H9 (cell line): ENCODE data around the gene TYSND1. TPM values are rescaled to one million over a fixed set of nuclear protein-coding genes. Genes with fewer than 3 reads are reported as not detected.

Experiments used
- DNase-seq: peaks from one replicate; pipeline ENCODE4 v3.0.0-alpha.2; 2017
- H2AFZ ChIP-seq: one replicate; pipeline ENCODE4 v1.6.1; 2013; ENCODE audit warnings: mild to moderate bottlenecking, low read length, control low read depth, moderate library complexity
- H2AK5ac ChIP-seq: 2 replicates; pipeline ENCODE4 v1.6.1; 2013; ENCODE audit warnings: low read length, control low read depth, mixed read lengths; ENCODE audit not compliant: insufficient read length
- H2BK120ac ChIP-seq: one replicate; pipeline ENCODE4 v1.6.1; 2013; ENCODE audit warnings: low read depth, mild to moderate bottlenecking, low read length, control low read depth, inconsistent platforms; ENCODE audit not compliant: poor library complexity, severe bottlenecking
- H2BK12ac ChIP-seq: 2 replicates; pipeline ENCODE4 v1.6.1; 2013; ENCODE audit warnings: low read length, control low read depth, mixed read lengths, low read depth; ENCODE audit not compliant: insufficient read length
- H2BK15ac ChIP-seq: 2 replicates; pipeline ENCODE4 v1.6.1; 2013; ENCODE audit warnings: low read depth, low read length, control low read depth
- H2BK20ac ChIP-seq: one replicate; pipeline ENCODE4 v1.6.1; 2013; ENCODE audit warnings: low read depth, mild to moderate bottlenecking, low read length, control low read depth, inconsistent platforms; ENCODE audit not compliant: poor library complexity, severe bottlenecking
- H2BK5ac ChIP-seq: 2 replicates; pipeline ENCODE4 v1.6.1; 2013; ENCODE audit warnings: low read length, control low read depth, mixed read lengths; ENCODE audit not compliant: insufficient read length
- H3K14ac ChIP-seq: 2 replicates; pipeline ENCODE4 v1.6.1; 2013; ENCODE audit warnings: low read length, control low read depth; ENCODE audit not compliant: insufficient read depth
- H3K18ac ChIP-seq: 2 replicates; pipeline ENCODE4 v1.6.1; 2013; ENCODE audit warnings: low read depth, mild to moderate bottlenecking, mixed read lengths, low read length, control low read depth; ENCODE audit not compliant: insufficient read length
- H3K23ac ChIP-seq: 2 replicates; pipeline ENCODE4 v1.6.1; 2013; ENCODE audit warnings: low read length, control low read depth, mixed read lengths, low read depth; ENCODE audit not compliant: insufficient read length
- H3K23me2 ChIP-seq: 2 replicates; pipeline ENCODE4 v1.6.1; 2013; ENCODE audit warnings: low read depth, mild to moderate bottlenecking, mixed read lengths, low read length, control low read depth; ENCODE audit not compliant: insufficient read length, poor library complexity, severe bottlenecking
- H3K27ac ChIP-seq: 2 replicates; pipeline ENCODE4 v1.5.1; 2013; ENCODE audit warnings: low read length, control low read depth, mixed read lengths, low read depth; ENCODE audit not compliant: insufficient read length
- H3K27me3 ChIP-seq: 2 replicates; pipeline ENCODE4 v1.6.1; 2013; ENCODE audit warnings: low read length, control low read depth, inconsistent platforms; ENCODE audit not compliant: insufficient read depth
- H3K4ac ChIP-seq: 2 replicates; pipeline ENCODE4 v1.6.1; 2013; ENCODE audit warnings: low read depth, mild to moderate bottlenecking, control low read depth, inconsistent platforms, low read length, moderate library complexity
- H3K4me1 ChIP-seq: 2 replicates; pipeline ENCODE4 v1.6.1; 2013; ENCODE audit warnings: low read length, control low read depth, inconsistent platforms; ENCODE audit not compliant: insufficient read depth
- H3K4me2 ChIP-seq: 2 replicates; pipeline ENCODE4 v1.6.1; 2013; ENCODE audit warnings: low read length, control low read depth, mixed read lengths; ENCODE audit not compliant: insufficient read length, insufficient read depth
- H3K56ac ChIP-seq: 2 replicates; pipeline ENCODE4 v1.6.1; 2013; ENCODE audit warnings: low read depth, mild to moderate bottlenecking, mixed read lengths, low read length, control low read depth; ENCODE audit not compliant: insufficient read length
- H3K79me1 ChIP-seq: 2 replicates; pipeline ENCODE4 v1.6.1; 2013; ENCODE audit warnings: low read depth, mild to moderate bottlenecking, moderate library complexity, low read length, control low read depth, inconsistent platforms; ENCODE audit not compliant: insufficient read depth, poor library complexity, severe bottlenecking
- H3K79me2 ChIP-seq: 2 replicates; pipeline ENCODE4 v1.6.1; 2013; ENCODE audit warnings: low read length, control low read depth, inconsistent platforms; ENCODE audit not compliant: insufficient read depth
- H3K9ac ChIP-seq: 2 replicates; pipeline ENCODE4 v1.6.1; 2013; ENCODE audit warnings: low read length, control low read depth, mixed read lengths; ENCODE audit not compliant: insufficient read length; ENCODE audit errors: extremely low read depth
- H3K9me3 ChIP-seq: one replicate; pipeline ENCODE4 v1.6.1; 2013; ENCODE audit warnings: low read depth, low read length, inconsistent platforms; ENCODE audit not compliant: control insufficient read depth
- H3T11ph ChIP-seq: one replicate; pipeline ENCODE4 v1.6.1; 2013; ENCODE audit warnings: mild to moderate bottlenecking, low read length, control low read depth, inconsistent platforms
- H4K20me1 ChIP-seq: one replicate; pipeline ENCODE4 v1.6.1; 2013; ENCODE audit not compliant: control insufficient read depth, insufficient read length, insufficient read depth
- H4K5ac ChIP-seq: 2 replicates; pipeline ENCODE4 v1.6.1; 2013; ENCODE audit warnings: low read depth, mild to moderate bottlenecking, mixed read lengths, low read length, control low read depth; ENCODE audit not compliant: insufficient read length
- H4K8ac ChIP-seq: replicated peaks from 2 replicates; pipeline ENCODE4 v1.6.1; 2013; ENCODE audit warnings: low read length, control low read depth, mixed read lengths, low read depth; ENCODE audit not compliant: insufficient read length
- H4K91ac ChIP-seq: 2 replicates; pipeline ENCODE4 v1.6.1; 2013; ENCODE audit warnings: low read depth, mild to moderate bottlenecking, moderate library complexity, mixed read lengths, low read length, control low read depth; ENCODE audit not compliant: insufficient read length
- H3K27ac Mint-ChIP-seq, 3 experiments: 2 replicates in 2 of 3; 3 replicates in 1 of 3; pipeline ENCODE4 v1.8.0; 2020 to 2021; ENCODE audit warnings: mixed read lengths in 3 of 3, mild to moderate bottlenecking in 1 of 3, moderate library complexity in 1 of 3
- H3K27me3 Mint-ChIP-seq: 2 replicates; pipeline ENCODE4 v1.8.0; 2021; ENCODE audit warnings: low read depth, mild to moderate bottlenecking, moderate library complexity, mixed read lengths
- H3K36me3 Mint-ChIP-seq, 3 experiments: 2 replicates in 2 of 3; 3 replicates in 1 of 3; pipeline ENCODE4 v1.8.0; 2020 to 2021; ENCODE audit warnings: low read depth in 3 of 3, mixed read lengths in 3 of 3; ENCODE audit not compliant: insufficient read depth in 1 of 3
- H3K4me1 Mint-ChIP-seq, 2 experiments: 2 replicates each; pipeline ENCODE4 v1.8.0; 2020; ENCODE audit warnings: mixed read lengths in 2 of 2
- H3K4me3 Mint-ChIP-seq, 2 experiments: 2 replicates in 1 of 2; 3 replicates in 1 of 2; pipeline ENCODE4 v1.8.0; 2020 to 2021; ENCODE audit warnings: mild to moderate bottlenecking in 2 of 2, mixed read lengths in 2 of 2, moderate library complexity in 1 of 2
- H3K9me3 Mint-ChIP-seq, 2 experiments: 2 replicates in 1 of 2; 3 replicates in 1 of 2; pipeline ENCODE4 v1.8.0; 2020; ENCODE audit warnings: mild to moderate bottlenecking in 2 of 2, mixed read lengths in 2 of 2, moderate library complexity in 1 of 2
- WGBS: extraction: QIAGEN DNeasy Blood & Tissue Kit; methylation state at CpG from one replicate; pipeline ENCODE4 v1.1.7; 2013; ENCODE audit warnings: missing lambda C conversion rate, low lambda C conversion rate, mixed read lengths; ENCODE audit not compliant: insufficient read length; ENCODE audit errors: extremely low coverage; 5-methylcytosine and 5-hydroxymethylcytosine counted together
- total RNA-seq: library from RNA; stranded (reverse); gene quantifications from 2 replicates; pipeline ENCODE4 v1.2.1, GENCODE V29; 2021
- TF ChIP-seq, protein P1 (sequence below): fragments of 200-600 bp; sonication (generic); conservative IDR thresholded peaks from 3 replicates; pipeline ENCODE4 v1.8.0; 2021; ENCODE audit warnings: antibody characterized with exemption, mild to moderate bottlenecking

The TYSND1 gene
- total RNA-seq, 1 experiment from 2014 or later = 12.8 TPM

DNA sequence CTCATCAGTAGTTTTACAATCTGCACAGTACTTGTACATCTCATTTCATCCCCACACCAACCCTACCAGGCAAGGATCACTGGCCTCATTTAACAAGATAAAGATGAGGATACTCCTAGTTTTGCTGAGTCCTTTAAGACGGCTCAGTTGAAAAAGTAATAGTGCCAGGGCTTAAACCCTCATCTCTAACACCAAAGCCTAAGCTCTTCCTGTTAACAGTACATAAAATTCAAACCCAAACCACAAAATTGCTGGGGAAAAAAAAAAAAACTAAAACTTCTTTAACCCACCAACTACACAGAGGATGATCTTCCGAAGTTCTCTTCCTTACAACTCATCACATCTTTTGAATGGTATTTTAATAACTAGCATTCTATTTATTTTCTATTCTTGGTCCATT lies 22.5 kb upstream of the TYSND1 start:
- H3K79me2 ChIP-seq = peaks cover 31% of the 10 kb centered on the region; the same call in 1 of the 2 replicates
- H3K4me2 ChIP-seq = peak overlapping the region; percentile 100
- no peak overlapping the region for H2BK20ac ChIP-seq
- no peak for DNase-seq
- Mint-ChIP-seq H3K27ac (peak overlapping the region in 1 of 3 experiments; percentile 94; a peak in 1 of 7 replicates), H3K36me3 (peaks cover 2 to 18% (median 9%) of the 10 kb centered on the region in 3 experiments; a peak in 5 of 7 replicates), H3K4me1 (peaks cover 11 to 16% of the 10 kb centered on the region in 2 experiments), H3K9me3 (no peaks in the 10 kb centered on the region), H3K27me3 (peaks cover 1% of the 10 kb centered on the region), H3K4me3 (peak overlapping the region; percentile 93 to 95)
- no peak overlapping the region for H4K91ac ChIP-seq
- H3K9ac ChIP-seq = no peak overlapping the region
- H3K27ac ChIP-seq = no peak overlapping the region
- TF ChIP-seq, protein P1, sequence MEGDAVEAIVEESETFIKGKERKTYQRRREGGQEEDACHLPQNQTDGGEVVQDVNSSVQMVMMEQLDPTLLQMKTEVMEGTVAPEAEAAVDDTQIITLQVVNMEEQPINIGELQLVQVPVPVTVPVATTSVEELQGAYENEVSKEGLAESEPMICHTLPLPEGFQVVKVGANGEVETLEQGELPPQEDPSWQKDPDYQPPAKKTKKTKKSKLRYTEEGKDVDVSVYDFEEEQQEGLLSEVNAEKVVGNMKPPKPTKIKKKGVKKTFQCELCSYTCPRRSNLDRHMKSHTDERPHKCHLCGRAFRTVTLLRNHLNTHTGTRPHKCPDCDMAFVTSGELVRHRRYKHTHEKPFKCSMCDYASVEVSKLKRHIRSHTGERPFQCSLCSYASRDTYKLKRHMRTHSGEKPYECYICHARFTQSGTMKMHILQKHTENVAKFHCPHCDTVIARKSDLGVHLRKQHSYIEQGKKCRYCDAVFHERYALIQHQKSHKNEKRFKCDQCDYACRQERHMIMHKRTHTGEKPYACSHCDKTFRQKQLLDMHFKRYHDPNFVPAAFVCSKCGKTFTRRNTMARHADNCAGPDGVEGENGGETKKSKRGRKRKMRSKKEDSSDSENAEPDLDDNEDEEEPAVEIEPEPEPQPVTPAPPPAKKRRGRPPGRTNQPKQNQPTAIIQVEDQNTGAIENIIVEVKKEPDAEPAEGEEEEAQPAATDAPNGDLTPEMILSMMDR = no peak
- no peak overlapping the region for H3K18ac ChIP-seq
- H2BK120ac ChIP-seq = no peak overlapping the region
- no peak overlapping the region for H3K4ac ChIP-seq
- no peak overlapping the region for H3K56ac ChIP-seq
- H3K14ac ChIP-seq = no peak overlapping the region
- no peak overlapping the region for H4K8ac ChIP-seq
- no peaks in the 10 kb centered on the region for H3K9me3 ChIP-seq
- H3K27me3 ChIP-seq = no peaks in the 10 kb centered on the region
- H2BK15ac ChIP-seq = no peak overlapping the region
- WGBS = no CpG with 5 or more reads among the region's 2 CpGs
- no peak overlapping the region for H3K23ac ChIP-seq
- H3K79me1 ChIP-seq = no peaks in the 10 kb centered on the region
- no peaks in the 10 kb centered on the region for H3K4me1 ChIP-seq
- H3K23me2 ChIP-seq = peaks cover 7% of the 10 kb centered on the region
- H4K20me1 ChIP-seq = no peaks in the 10 kb centered on the region
- H4K5ac ChIP-seq = no peak overlapping the region
- H2AK5ac ChIP-seq = no peak overlapping the region
- no peak overlapping the region for H3T11ph ChIP-seq
- H2BK5ac ChIP-seq = no peak overlapping the region
- no peak overlapping the region for H2AFZ ChIP-seq
- no peak overlapping the region for H2BK12ac ChIP-seq
